ENCODE measurements around the gene AKAP1.

The AKAP1 gene

GRCh38 chr17:57152967-57153528, 68.0 kb downstream of the AKAP1 start:
- no peak for DNase-seq (ENCODE audit: low read depth)
- TF ChIP-seq MYC (IDR thresholded peaks at IDR 0.05; ENCODE audit: low read depth, low read length) (no peak), CTCF (IDR thresholded peaks at IDR 0.05; ENCODE audit: low read depth, low read length) (no peak), MAX (IDR thresholded peaks at IDR 0.05; ENCODE audit: low read depth, low read length) (no peak), POLR2A (IDR thresholded peaks at IDR 0.05; ENCODE audit: extremely low read depth, insufficient read length) (no peak)
- no peak overlapping the region for H3K4me3 ChIP-seq (ENCODE audit: low read depth, low read length)

- DNase-seq (ENCODE audit: low read depth), result peak; percentile 63
- TF ChIP-seq CTCF (IDR thresholded peaks at IDR 0.05; ENCODE audit: low read depth, low read length) (no peak), MYC (IDR thresholded peaks at IDR 0.05; ENCODE audit: low read depth, low read length) (no peak), POLR2A (IDR thresholded peaks at IDR 0.05; ENCODE audit: extremely low read depth, insufficient read length) (no peak), MAX (IDR thresholded peaks at IDR 0.05; ENCODE audit: low read depth, low read length) (no peak)
- no peak overlapping the region for H3K4me3 ChIP-seq (ENCODE audit: low read depth, low read length)
Measured at GRCh38 chr17:57154921-57155320, 69.9 kb downstream of the AKAP1 start.

- no peak for DNase-seq (ENCODE audit: low read depth)
- TF ChIP-seq POLR2A (IDR thresholded peaks at IDR 0.05; ENCODE audit: extremely low read depth, insufficient read length), result no peak
- TF ChIP-seq MAX (IDR thresholded peaks at IDR 0.05; ENCODE audit: low read depth, low read length), result no peak
- no peak for TF ChIP-seq CTCF (IDR thresholded peaks at IDR 0.05; ENCODE audit: low read depth, low read length)
- no peak for TF ChIP-seq MYC (IDR thresholded peaks at IDR 0.05; ENCODE audit: low read depth, low read length)
- no peak overlapping the region for H3K4me3 ChIP-seq (ENCODE audit: low read depth, low read length)
Measured at GRCh38 chr17:57158325-57158724, 73.3 kb downstream of the AKAP1 start.

- TF ChIP-seq MYC (IDR thresholded peaks at IDR 0.05; ENCODE audit: low read depth, low read length) (no peak), CTCF (IDR thresholded peaks at IDR 0.05; ENCODE audit: low read depth, low read length) (no peak), MAX (IDR thresholded peaks at IDR 0.05; ENCODE audit: low read depth, low read length) (no peak), POLR2A (IDR thresholded peaks at IDR 0.05; ENCODE audit: extremely low read depth, insufficient read length) (no peak)
Measured at GRCh38 chr17:57158795-57159194, 73.7 kb downstream of the AKAP1 start.

GRCh38 chr17:57160624-57161023, 75.6 kb downstream of the AKAP1 start:
- no peak overlapping the region for H3K4me3 ChIP-seq (ENCODE audit: low read depth, low read length)
- no peak for DNase-seq (ENCODE audit: low read depth)
- TF ChIP-seq MAX (IDR thresholded peaks at IDR 0.05; ENCODE audit: low read depth, low read length), result no peak
- no peak for TF ChIP-seq MYC (IDR thresholded peaks at IDR 0.05; ENCODE audit: low read depth, low read length)
- TF ChIP-seq POLR2A (IDR thresholded peaks at IDR 0.05; ENCODE audit: extremely low read depth, insufficient read length), result no peak
- no peak for TF ChIP-seq CTCF (IDR thresholded peaks at IDR 0.05; ENCODE audit: low read depth, low read length)

More at GRCh38 chr17:57158795-57159194, 73.7 kb downstream of the AKAP1 start:
- no peak overlapping the region for H3K4me3 ChIP-seq (ENCODE audit: low read depth, low read length)
- no peak for DNase-seq (ENCODE audit: low read depth)

All from NB4 (cell line).